Fibroblast of lung (primary cell): ENCODE data around the gene JAGN1. TPM values are rescaled to one million over a fixed set of nuclear protein-coding genes. Genes with fewer than 3 reads are reported as not detected.

Source experiments
- DNase-seq, 2 donors: peaks; one replicate each; pipeline versions ENCODE4 v3.0.0 to v3.0.0-alpha.2; 2010; ENCODE audit warnings: low read depth in 2 of 2
- H2AFZ ChIP-seq: 2 replicates; pipeline ENCODE4 v1.5.1; 2012; ENCODE audit warnings: low read length, control low read depth, inconsistent platforms
- H3K27ac ChIP-seq: 2 replicates; pipeline ENCODE4 v1.5.1; 2011; ENCODE audit warnings: low read length, control low read depth; ENCODE audit not compliant: insufficient read depth
- H3K27me3 ChIP-seq: 2 replicates; pipeline ENCODE4 v1.5.1; 2011; ENCODE audit warnings: mild to moderate bottlenecking, low read length; ENCODE audit not compliant: control insufficient read depth, insufficient read depth
- H3K36me3 ChIP-seq: 2 replicates; pipeline ENCODE4 v1.5.1; 2011; ENCODE audit warnings: low read length; ENCODE audit not compliant: control insufficient read depth, insufficient read depth
- H3K4me1 ChIP-seq: 2 replicates; pipeline ENCODE4 v1.5.1; 2011; ENCODE audit warnings: low read length; ENCODE audit not compliant: control insufficient read depth, insufficient read depth; ENCODE audit errors: extremely low read depth
- H3K4me2 ChIP-seq: 2 replicates; pipeline ENCODE4 v1.5.1; 2011; ENCODE audit warnings: low read length, control low read depth; ENCODE audit not compliant: insufficient read depth; ENCODE audit errors: extremely low read depth
- H3K4me3 ChIP-seq, 4 experiments: fragments of 200-600 bp in 1 of 4; sonication (generic) in 1 of 4; replicated peaks in 1 of 4; 2 replicates each; pipeline ENCODE4 v1.5.1; 2011 to 2016; ENCODE audit warnings: low read length in 4 of 4, low read depth in 3 of 4, mild to moderate bottlenecking in 3 of 4, control low read depth in 2 of 4, inconsistent platforms in 1 of 4, mixed read lengths in 1 of 4; ENCODE audit not compliant: insufficient read depth in 1 of 4; ENCODE audit errors: control extremely low read depth in 1 of 4
- H3K79me2 ChIP-seq: 2 replicates; pipeline ENCODE4 v1.5.1; 2012; ENCODE audit warnings: mild to moderate bottlenecking, low read length, inconsistent platforms; ENCODE audit not compliant: control insufficient read depth, insufficient read depth
- H3K9ac ChIP-seq: 2 replicates; pipeline ENCODE4 v1.5.1; 2011; ENCODE audit warnings: mild to moderate bottlenecking, low read length, control low read depth; ENCODE audit not compliant: insufficient read depth
- H3K9me3 ChIP-seq: 2 replicates; pipeline ENCODE4 v1.5.1; 2012; ENCODE audit warnings: low read depth, low read length; ENCODE audit not compliant: control insufficient read depth, insufficient read depth
- H4K20me1 ChIP-seq: 2 replicates; pipeline ENCODE4 v1.5.1; 2011; ENCODE audit warnings: low read length; ENCODE audit not compliant: control insufficient read depth, insufficient read depth; ENCODE audit errors: extremely low read depth
- EZH2 ChIP-seq: IDR thresholded peaks from 2 replicates; pipeline ENCODE4 v1.5.1; 2012; ENCODE audit warnings: low read length, control low read depth, mild to moderate bottlenecking; ENCODE audit errors: missing control alignments
- polyA plus RNA-seq, 2 donors: library from polyadenylated mRNA; depleted of rRNA in 1 of 2; stranded (reverse) in 1 of 2; unstranded in 1 of 2; fragments of >200 nt; gene quantifications; 2 replicates each; pipeline ENCODE4 v1.2.1, GENCODE V29; 2011 to 2012; ENCODE audit warnings: missing spikeins in 1 of 2
- total RNA-seq: library from RNA; depleted of rRNA; stranded (reverse); fragments of >200 nt; gene quantifications from 2 replicates; pipeline ENCODE4 v1.2.1, GENCODE V29; 2014
- TF ChIP-seq, protein P1 (sequence below), 2 donors: IDR thresholded peaks in 1 of 2; conservative IDR thresholded peaks in 1 of 2; 1 replicate in 1 of 2; 2 replicates in 1 of 2; pipeline ENCODE4 v1.5.1; 2011 to 2012; ENCODE audit warnings: low read length in 2 of 2, control low read depth in 1 of 2, inconsistent platforms in 1 of 2, low read depth in 1 of 2, mild to moderate bottlenecking in 1 of 2

Gene JAGN1
- total and polyA plus RNA-seq, 2 donors (not counting 1 experiment from before 2014, with no cell fraction given), result 30.6 to 36.6 TPM

DNA sequence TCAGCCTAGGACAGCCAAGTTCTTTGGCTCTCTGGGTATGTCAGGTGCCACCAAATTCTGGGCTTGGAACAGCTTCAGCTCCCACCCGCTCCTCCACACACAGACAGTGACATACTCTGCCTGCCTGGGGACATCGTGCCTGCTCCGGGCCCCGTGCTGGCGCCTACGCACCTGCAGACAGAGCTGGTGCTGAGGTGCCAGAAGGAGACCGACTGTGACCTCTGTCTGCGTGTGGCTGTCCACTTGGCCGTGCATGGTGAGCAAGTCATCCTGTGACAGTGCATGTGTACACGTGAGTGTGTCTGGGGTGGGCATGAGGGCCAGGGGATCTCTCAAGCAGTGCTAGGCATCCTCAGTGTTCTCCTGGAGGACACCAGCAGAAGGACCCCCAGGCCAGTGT is 27.4 kb downstream of the JAGN1 start:
- Histone ChIP-seq H3K9me3 (no peaks in the 10 kb centered on the region), H3K9ac (no peak overlapping the region), H3K4me1 (peaks cover 13% of the 10 kb centered on the region), H3K4me3 (peak overlapping the region; percentile 59 to 68 (median 64)), H3K27me3 (no peaks in the 10 kb centered on the region), H4K20me1 (no peaks in the 10 kb centered on the region), H3K27ac (peak overlapping the region; percentile 80), H3K36me3 (peaks cover 3% of the 10 kb centered on the region), H3K79me2 (peaks cover 4% of the 10 kb centered on the region), H2AFZ (no peak overlapping the region), H3K4me2 (peak overlapping the region; percentile 99)
- DNase-seq, result no peak
- TF ChIP-seq, protein P1, sequence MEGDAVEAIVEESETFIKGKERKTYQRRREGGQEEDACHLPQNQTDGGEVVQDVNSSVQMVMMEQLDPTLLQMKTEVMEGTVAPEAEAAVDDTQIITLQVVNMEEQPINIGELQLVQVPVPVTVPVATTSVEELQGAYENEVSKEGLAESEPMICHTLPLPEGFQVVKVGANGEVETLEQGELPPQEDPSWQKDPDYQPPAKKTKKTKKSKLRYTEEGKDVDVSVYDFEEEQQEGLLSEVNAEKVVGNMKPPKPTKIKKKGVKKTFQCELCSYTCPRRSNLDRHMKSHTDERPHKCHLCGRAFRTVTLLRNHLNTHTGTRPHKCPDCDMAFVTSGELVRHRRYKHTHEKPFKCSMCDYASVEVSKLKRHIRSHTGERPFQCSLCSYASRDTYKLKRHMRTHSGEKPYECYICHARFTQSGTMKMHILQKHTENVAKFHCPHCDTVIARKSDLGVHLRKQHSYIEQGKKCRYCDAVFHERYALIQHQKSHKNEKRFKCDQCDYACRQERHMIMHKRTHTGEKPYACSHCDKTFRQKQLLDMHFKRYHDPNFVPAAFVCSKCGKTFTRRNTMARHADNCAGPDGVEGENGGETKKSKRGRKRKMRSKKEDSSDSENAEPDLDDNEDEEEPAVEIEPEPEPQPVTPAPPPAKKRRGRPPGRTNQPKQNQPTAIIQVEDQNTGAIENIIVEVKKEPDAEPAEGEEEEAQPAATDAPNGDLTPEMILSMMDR (conservative IDR thresholded peaks at IDR 0.05 in 1 of 2, IDR thresholded peaks at IDR 0.05 in 1 of 2; ENCODE audit: low read depth in 1 of 2, low read length in 2 of 2), result no peak
- no peak for TF ChIP-seq EZH2

DNA sequence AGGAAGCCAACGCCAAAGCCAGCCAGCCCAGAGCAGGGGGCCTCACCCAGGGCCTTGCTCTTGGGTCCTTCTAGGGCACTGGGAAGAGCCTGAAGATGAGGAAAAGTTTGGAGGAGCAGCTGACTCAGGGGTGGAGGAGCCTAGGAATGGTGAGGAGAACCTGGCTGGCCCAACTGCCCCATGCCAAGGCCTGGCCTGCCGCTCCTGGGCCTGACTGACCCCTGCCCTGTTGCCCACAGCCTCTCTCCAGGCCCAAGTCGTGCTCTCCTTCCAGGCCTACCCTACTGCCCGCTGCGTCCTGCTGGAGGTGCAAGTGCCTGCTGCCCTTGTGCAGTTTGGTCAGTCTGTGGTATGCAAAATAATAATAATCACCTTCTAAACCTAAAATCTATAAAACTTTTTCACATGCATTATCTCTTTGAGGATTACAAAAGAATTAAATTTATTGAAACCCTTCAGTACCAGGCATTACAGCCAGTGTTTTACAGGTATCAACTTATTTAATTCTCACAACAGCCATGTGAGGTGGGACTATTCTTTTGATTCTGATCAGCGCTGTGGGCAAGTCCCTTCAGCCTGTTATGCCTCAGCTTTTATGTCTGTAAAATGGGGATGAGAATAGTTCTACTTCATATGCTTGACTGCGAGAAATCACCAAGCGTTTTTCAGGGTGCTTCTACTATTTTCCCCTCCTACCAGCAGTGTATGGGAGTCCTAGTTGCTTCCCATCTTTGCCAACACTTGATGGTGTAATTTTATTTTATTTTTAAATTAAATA is 28.0 kb downstream of the JAGN1 start:
- Histone ChIP-seq H3K4me3 (peak overlapping the region in 1 of 4 experiments; percentile 59), H2AFZ (no peak overlapping the region), H3K9ac (no peak overlapping the region), H3K36me3 (peaks cover 3% of the 10 kb centered on the region), H3K79me2 (peaks cover 4% of the 10 kb centered on the region), H3K4me2 (peak overlapping the region; percentile 23), H3K9me3 (no peaks in the 10 kb centered on the region), H3K4me1 (peaks cover 13% of the 10 kb centered on the region), H3K27me3 (no peaks in the 10 kb centered on the region), H3K27ac (no peak overlapping the region), H4K20me1 (no peaks in the 10 kb centered on the region)
- no peak for DNase-seq
- no peak for TF ChIP-seq EZH2
- TF ChIP-seq, protein P1 (conservative IDR thresholded peaks at IDR 0.05 in 1 of 2, IDR thresholded peaks at IDR 0.05 in 1 of 2; ENCODE audit: low read depth in 1 of 2, low read length in 2 of 2), result no peak

DNA sequence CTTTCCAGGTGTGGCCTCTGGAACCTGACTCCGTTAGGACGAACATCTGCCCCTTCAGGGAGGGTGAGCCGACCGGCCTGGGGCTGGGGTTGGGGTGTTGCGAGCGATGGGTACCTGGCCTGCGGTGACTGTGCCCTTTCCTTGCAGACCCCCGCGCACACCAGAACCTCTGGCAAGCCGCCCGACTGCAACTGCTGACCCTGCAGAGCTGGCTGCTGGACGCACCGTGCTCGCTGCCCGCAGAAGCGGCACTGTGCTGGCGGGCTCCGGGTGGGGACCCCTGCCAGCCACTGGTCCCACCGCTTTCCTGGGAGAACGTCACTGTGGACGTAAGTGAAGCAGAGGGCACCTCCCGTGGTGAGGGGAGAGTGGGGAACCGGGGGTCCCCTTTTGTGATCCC is 37.7 kb downstream of the JAGN1 start:
- Histone ChIP-seq H3K27ac (no peak overlapping the region), H3K9me3 (no peaks in the 10 kb centered on the region), H3K4me1 (peaks cover 3% of the 10 kb centered on the region), H3K9ac (no peak overlapping the region), H4K20me1 (no peaks in the 10 kb centered on the region), H3K36me3 (no peaks in the 10 kb centered on the region), H3K27me3 (no peaks in the 10 kb centered on the region), H3K4me2 (no peak overlapping the region), H2AFZ (no peak overlapping the region), H3K4me3 (no peak overlapping the region), H3K79me2 (no peaks in the 10 kb centered on the region)
- no peak for DNase-seq
- TF ChIP-seq EZH2, result no peak
- TF ChIP-seq, protein P1 (conservative IDR thresholded peaks at IDR 0.05 in 1 of 2, IDR thresholded peaks at IDR 0.05 in 1 of 2; ENCODE audit: low read depth in 1 of 2, low read length in 2 of 2), result no peak
